ENCODE measurements around the gene CCDC28A. TPM values are rescaled to one million over a fixed set of nuclear protein-coding genes. Genes with fewer than 3 reads are reported as not detected.

The CCDC28A gene
- total RNA-seq, 1 experiment from 2014 or later, result 9.8 TPM

GRCh38 chr6:138785980-138786379 lies 12.4 kb downstream of the CCDC28A start:
- no peak for DNase-seq (ENCODE audit: low spot score)
- Histone ChIP-seq H3K27me3 (replicated peaks; ENCODE audit: insufficient read depth, low read depth, low read length, poor library complexity) (no peaks in the 10 kb centered on the region), H3K36me3 (ENCODE audit: insufficient read depth, low read length, poor library complexity, severe bottlenecking) (no peaks in the 10 kb centered on the region), H3K27ac (ENCODE audit: low read depth, low read length, poor library complexity, severe bottlenecking) (no peak overlapping the region), H3K4me3 (ENCODE audit: low read depth, low read length, poor library complexity, severe bottlenecking) (no peak overlapping the region), H3K4me1 (ENCODE audit: insufficient read depth, low read length, poor library complexity, severe bottlenecking) (no peaks in the 10 kb centered on the region), H3K9me3 (ENCODE audit: low read depth, low read length, poor library complexity, severe bottlenecking) (no peaks in the 10 kb centered on the region)
- TF ChIP-seq EZH2 (IDR thresholded peaks at IDR 0.05; ENCODE audit: borderline replicate concordance, low read depth, low read length, poor library complexity, severe bottlenecking), result no peak
- TF ChIP-seq, protein P1, sequence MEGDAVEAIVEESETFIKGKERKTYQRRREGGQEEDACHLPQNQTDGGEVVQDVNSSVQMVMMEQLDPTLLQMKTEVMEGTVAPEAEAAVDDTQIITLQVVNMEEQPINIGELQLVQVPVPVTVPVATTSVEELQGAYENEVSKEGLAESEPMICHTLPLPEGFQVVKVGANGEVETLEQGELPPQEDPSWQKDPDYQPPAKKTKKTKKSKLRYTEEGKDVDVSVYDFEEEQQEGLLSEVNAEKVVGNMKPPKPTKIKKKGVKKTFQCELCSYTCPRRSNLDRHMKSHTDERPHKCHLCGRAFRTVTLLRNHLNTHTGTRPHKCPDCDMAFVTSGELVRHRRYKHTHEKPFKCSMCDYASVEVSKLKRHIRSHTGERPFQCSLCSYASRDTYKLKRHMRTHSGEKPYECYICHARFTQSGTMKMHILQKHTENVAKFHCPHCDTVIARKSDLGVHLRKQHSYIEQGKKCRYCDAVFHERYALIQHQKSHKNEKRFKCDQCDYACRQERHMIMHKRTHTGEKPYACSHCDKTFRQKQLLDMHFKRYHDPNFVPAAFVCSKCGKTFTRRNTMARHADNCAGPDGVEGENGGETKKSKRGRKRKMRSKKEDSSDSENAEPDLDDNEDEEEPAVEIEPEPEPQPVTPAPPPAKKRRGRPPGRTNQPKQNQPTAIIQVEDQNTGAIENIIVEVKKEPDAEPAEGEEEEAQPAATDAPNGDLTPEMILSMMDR (conservative IDR thresholded peaks at IDR 0.05; ENCODE audit: low read depth, low read length), result no peak
- POLR2A ChIA-PET (ENCODE audit: low non-redundant PET), result no interaction called here
- BruUV-seq (replicated peaks), result no TSS peak
- CTCF ChIA-PET, result no interaction called here
- intact Hi-C loops (cut with micrococcal nuclease; ENCODE audit: unreplicated experiment), result no loop called here

- intact Hi-C loops (cut with micrococcal nuclease; ENCODE audit: unreplicated experiment), result no loop called here
- ChIA-PET CTCF (no interaction called here), POLR2A (ENCODE audit: low non-redundant PET) (no interaction called here)
- TF ChIP-seq, protein P1 (conservative IDR thresholded peaks at IDR 0.05; ENCODE audit: low read depth, low read length), result no peak
- TF ChIP-seq EZH2 (IDR thresholded peaks at IDR 0.05; ENCODE audit: borderline replicate concordance, low read depth, low read length, poor library complexity, severe bottlenecking), result no peak
- no TSS peak for BruUV-seq (replicated peaks)
- Histone ChIP-seq H3K36me3 (ENCODE audit: insufficient read depth, low read length, poor library complexity, severe bottlenecking) (no peaks in the 10 kb centered on the region), H3K27me3 (replicated peaks; ENCODE audit: insufficient read depth, low read depth, low read length, poor library complexity) (no peaks in the 10 kb centered on the region), H3K9me3 (ENCODE audit: low read depth, low read length, poor library complexity, severe bottlenecking) (no peaks in the 10 kb centered on the region), H3K4me1 (ENCODE audit: insufficient read depth, low read length, poor library complexity, severe bottlenecking) (no peaks in the 10 kb centered on the region), H3K27ac (ENCODE audit: low read depth, low read length, poor library complexity, severe bottlenecking) (no peak overlapping the region), H3K4me3 (ENCODE audit: low read depth, low read length, poor library complexity, severe bottlenecking) (no peak overlapping the region)
- DNase-seq (ENCODE audit: low spot score), result no peak
Observed at GRCh38 chr6:138787138-138787537, 13.6 kb downstream of the CCDC28A start.

DNA sequence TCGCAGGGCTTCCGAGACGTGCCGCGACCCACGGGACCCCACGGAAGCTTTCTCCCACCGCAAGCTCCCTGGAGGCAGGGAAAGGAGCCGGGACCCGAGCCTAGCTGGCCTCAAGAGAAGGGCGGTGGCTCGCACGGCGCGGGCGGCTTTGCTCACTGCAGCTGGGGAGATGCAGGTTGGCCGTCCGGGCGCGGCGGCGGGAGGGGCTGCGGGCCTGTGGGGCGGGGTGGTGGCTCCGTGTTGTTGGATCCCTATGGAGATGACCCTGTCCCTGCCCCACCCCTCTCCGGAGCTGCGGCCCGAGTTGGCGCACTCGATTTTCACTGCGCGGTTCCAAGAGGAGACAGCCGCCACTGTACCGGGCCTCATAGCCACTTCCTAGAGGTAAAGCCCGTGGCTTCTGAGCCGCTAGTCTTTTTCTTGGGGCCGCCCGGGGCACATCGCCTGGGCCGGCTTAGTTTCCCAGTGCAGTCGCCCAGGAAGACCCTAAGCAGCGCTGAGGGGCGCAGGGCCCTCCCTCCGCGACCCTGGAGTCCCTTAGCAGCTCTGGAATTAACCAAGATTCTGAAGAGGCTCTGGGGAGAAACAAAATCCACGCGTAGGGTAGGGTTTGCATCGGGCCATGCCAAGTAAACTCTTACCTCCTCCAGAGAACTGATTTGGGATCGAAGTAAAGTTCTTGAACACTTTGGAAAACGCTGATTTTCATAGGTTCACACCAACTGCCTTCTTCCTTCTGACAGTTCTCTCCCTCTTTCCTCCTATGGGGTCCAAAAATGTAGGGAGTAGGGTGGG lies 22.4 kb downstream of the CCDC28A start, which contains the start of gene ECT2L:
Gene ECT2L (plus strand): TSS at position 279 of the 795 bp plus-strand sequence. CDS start 17,188 bp downstream, outside the sequence.
- CTCF ChIA-PET, result no interaction called here
- TF ChIP-seq EZH2 (IDR thresholded peaks at IDR 0.05; ENCODE audit: borderline replicate concordance, low read depth, low read length, poor library complexity, severe bottlenecking), result no peak
- TF ChIP-seq, protein P1 (conservative IDR thresholded peaks at IDR 0.05; ENCODE audit: low read depth, low read length), result no peak
- POLR2A ChIA-PET (ENCODE audit: low non-redundant PET), result interaction anchor here (0.6 kb wide), 1 partner anchor 1026 kb away, joined by 3 read pairs; no protein-coding TSS in a partner anchor
- intact Hi-C loops (cut with micrococcal nuclease; ENCODE audit: unreplicated experiment), result no loop called here
- no peaks in the 10 kb centered on the region for H3K9me3 ChIP-seq (ENCODE audit: low read depth, low read length, poor library complexity, severe bottlenecking)
- H3K36me3 ChIP-seq (ENCODE audit: insufficient read depth, low read length, poor library complexity, severe bottlenecking), result no peaks in the 10 kb centered on the region
- H3K27me3 ChIP-seq (replicated peaks; ENCODE audit: insufficient read depth, low read depth, low read length, poor library complexity), result no peaks in the 10 kb centered on the region
- no peak within 1 kb of the TSS for H3K27ac ChIP-seq (ENCODE audit: low read depth, low read length, poor library complexity, severe bottlenecking)
- no peaks in the 10 kb centered on the region for H3K4me1 ChIP-seq (ENCODE audit: insufficient read depth, low read length, poor library complexity, severe bottlenecking)
- no peak within 1 kb of the TSS for H3K4me3 ChIP-seq (ENCODE audit: low read depth, low read length, poor library complexity, severe bottlenecking)
- BruUV-seq (replicated peaks), result no TSS peak
- no peak for DNase-seq (ENCODE audit: low spot score)
